Neural cell (in vitro differentiated cells): ENCODE measurements around the gene S1PR3. TPM values are rescaled to one million over a fixed set of nuclear protein-coding genes. Genes with fewer than 3 reads are reported as not detected.

ENCODE experiments used
- H2AFZ ChIP-seq: fragments of 200-600, 300-800 bp; sonication (generic), shearing (Covaris generic); 2 replicates; pipeline ENCODE4 v1.6.0; 2014; ENCODE audit warnings: low read depth, mild to moderate bottlenecking, antibody characterized with exemption, low read length, moderate library complexity
- H3F3A ChIP-seq: fragments of 200-600 bp; shearing (Covaris generic); 2 replicates; pipeline ENCODE4 v1.6.1; 2016; ENCODE audit warnings: mild to moderate bottlenecking, moderate library complexity, mixed read lengths, antibody characterized with exemption, low read length; ENCODE audit not compliant: insufficient read depth, poor library complexity, severe bottlenecking
- H3K27ac ChIP-seq: fragments of 200-600, 300-800 bp; sonication (generic), shearing (Covaris generic); 2 replicates; pipeline ENCODE4 v1.5.1; 2014; ENCODE audit warnings: mild to moderate bottlenecking, low read length, moderate library complexity
- H3K27me3 ChIP-seq: fragments of 300-800, 200-600 bp; sonication (generic), shearing (Covaris generic); 2 replicates; pipeline ENCODE4 v1.6.0; 2014; ENCODE audit warnings: mild to moderate bottlenecking, low read depth, low read length, moderate library complexity; ENCODE audit not compliant: insufficient read depth
- H3K36me3 ChIP-seq: fragments of 300-800, 200-600 bp; sonication (generic), shearing (Covaris generic); 2 replicates; pipeline ENCODE4 v1.5.1; 2014; ENCODE audit warnings: mild to moderate bottlenecking, antibody characterized with exemption, low read length, moderate library complexity; ENCODE audit not compliant: insufficient read depth
- H3K4me2 ChIP-seq: fragments of 300-800, 200-600 bp; sonication (generic), shearing (Covaris generic); 2 replicates; pipeline ENCODE4 v1.6.0; 2014; ENCODE audit warnings: mild to moderate bottlenecking, low read length
- H3K4me3 ChIP-seq: fragments of 300-800, 200-600 bp; sonication (generic), shearing (Covaris generic); 2 replicates; pipeline ENCODE4 v1.5.1; 2014; ENCODE audit warnings: mild to moderate bottlenecking, low read length, moderate library complexity
- H3K79me2 ChIP-seq: fragments of 200-600 bp; shearing (Covaris generic); replicated peaks from 2 replicates; pipeline ENCODE4 v1.6.0; 2014; ENCODE audit warnings: mild to moderate bottlenecking, low read length, moderate library complexity; ENCODE audit not compliant: insufficient read depth
- H3K9ac ChIP-seq: fragments of 300-800, 200-600 bp; sonication (generic), shearing (Covaris generic); 2 replicates; pipeline ENCODE4 v1.6.1; 2016; ENCODE audit warnings: mild to moderate bottlenecking, low read length, mixed read lengths
- H3K9me2 ChIP-seq: fragments of 200-600 bp; shearing (Covaris generic); 2 replicates; pipeline ENCODE4 v1.6.1; 2016; ENCODE audit warnings: mild to moderate bottlenecking, low read length, mixed read lengths; ENCODE audit not compliant: insufficient read depth
- H3K9me3 ChIP-seq: fragments of 200-600, 300-800 bp; sonication (generic), shearing (Covaris generic); 2 replicates; pipeline ENCODE4 v1.6.1; 2016; ENCODE audit warnings: mild to moderate bottlenecking, mixed run types, low read length, moderate library complexity, mixed read lengths
- H4K20me1 ChIP-seq: fragments of 200-600 bp; shearing (Covaris generic); 2 replicates; pipeline ENCODE4 v1.6.1; 2016; ENCODE audit warnings: mild to moderate bottlenecking, mixed run types; ENCODE audit not compliant: insufficient read depth
- EP300 ChIP-seq: fragments of 450-650 bp; conservative IDR thresholded peaks from 2 replicates; pipeline ENCODE4 v1.6.1; 2014; ENCODE audit warnings: antibody characterized with exemption, mild to moderate bottlenecking, moderate library complexity; ENCODE audit not compliant: poor library complexity, severe bottlenecking
- EZH2 ChIP-seq: fragments of 200-600, 300-800 bp; shearing (Covaris generic), sonication (generic); IDR thresholded peaks from 2 replicates; pipeline ENCODE4 v1.6.1; 2014; ENCODE audit warnings: antibody characterized with exemption, low read length, borderline replicate concordance, mild to moderate bottlenecking; ENCODE audit not compliant: insufficient read depth, poor library complexity, severe bottlenecking
- MXI1 ChIP-seq: fragments of 450-650 bp; conservative IDR thresholded peaks from 2 replicates; pipeline ENCODE4 v1.6.1; 2014; ENCODE audit warnings: antibody characterized with exemption, mild to moderate bottlenecking; ENCODE audit not compliant: poor library complexity, severe bottlenecking
- POLR2AphosphoS5 ChIP-seq: IDR thresholded peaks from 2 replicates; pipeline ENCODE4 v1.6.1; 2012
- RAD21 ChIP-seq: fragments of 450-650 bp; conservative IDR thresholded peaks from 2 replicates; pipeline ENCODE4 v1.6.1; 2014; ENCODE audit warnings: antibody characterized with exemption, mild to moderate bottlenecking, moderate library complexity
- REST ChIP-seq: IDR thresholded peaks from 2 replicates; pipeline ENCODE4 v1.6.1; 2012; ENCODE audit warnings: borderline replicate concordance
- SMC3 ChIP-seq: fragments of 450-650 bp; conservative IDR thresholded peaks from 2 replicates; pipeline ENCODE4 v1.6.1; 2014; ENCODE audit warnings: antibody characterized with exemption, mild to moderate bottlenecking, moderate library complexity; ENCODE audit not compliant: poor library complexity
- TAF1 ChIP-seq: IDR thresholded peaks from 2 replicates; pipeline ENCODE4 v1.6.1; 2012; ENCODE audit warnings: low read depth
- polyA plus RNA-seq: library from polyadenylated mRNA; depleted of rRNA; stranded (reverse); fragments of >200 nt; gene quantifications from 2 replicates; pipeline ENCODE4 v1.2.3, GENCODE V29; 2014
- TF ChIP-seq, protein P1 (sequence below): fragments of 450-650 bp; IDR thresholded peaks from 2 replicates; pipeline ENCODE4 v1.5.1; 2014; ENCODE audit warnings: antibody characterized with exemption, mild to moderate bottlenecking, moderate library complexity; ENCODE audit not compliant: poor library complexity, severe bottlenecking

Gene S1PR3
- polyA plus RNA-seq, 1 donor from 2014 or later = 0.12 TPM

DNA sequence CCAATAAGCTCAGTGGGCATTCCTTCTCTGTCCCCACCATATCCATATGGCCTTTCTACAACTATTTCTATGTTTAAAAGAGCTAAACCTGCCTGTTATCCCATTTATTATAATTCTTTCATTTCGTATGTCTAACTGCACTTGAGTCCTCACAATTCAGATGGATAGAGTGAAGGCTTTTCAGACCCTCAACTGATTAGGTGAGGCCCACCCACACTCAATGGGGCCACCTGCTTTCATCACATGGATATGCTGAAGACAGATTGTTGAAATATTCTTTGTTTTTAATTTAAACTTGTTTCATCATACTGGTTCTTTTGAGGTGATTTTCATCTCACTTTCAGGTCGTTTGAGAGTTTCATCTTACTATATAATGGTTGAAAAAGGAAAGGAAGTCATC, 5.7 kb upstream of the S1PR3 start:
- Histone ChIP-seq H4K20me1 (no peaks in the 10 kb centered on the region), H3K9me2 (no peaks in the 10 kb centered on the region), H3K36me3 (no peaks in the 10 kb centered on the region), H3K9ac (no peak overlapping the region), H3K4me2 (no peak overlapping the region), H3K27ac (no peak overlapping the region), H3K9me3 (no peaks in the 10 kb centered on the region), H3K27me3 (peaks cover 17% of the 10 kb centered on the region), H3K4me3 (no peak overlapping the region), H3F3A (no peaks in the 10 kb centered on the region), H3K79me2 (no peaks in the 10 kb centered on the region), H2AFZ (no peak overlapping the region)
- TF ChIP-seq POLR2AphosphoS5 (no peak), EZH2 (no peak), REST (no peak), SMC3 (no peak)

DNA sequence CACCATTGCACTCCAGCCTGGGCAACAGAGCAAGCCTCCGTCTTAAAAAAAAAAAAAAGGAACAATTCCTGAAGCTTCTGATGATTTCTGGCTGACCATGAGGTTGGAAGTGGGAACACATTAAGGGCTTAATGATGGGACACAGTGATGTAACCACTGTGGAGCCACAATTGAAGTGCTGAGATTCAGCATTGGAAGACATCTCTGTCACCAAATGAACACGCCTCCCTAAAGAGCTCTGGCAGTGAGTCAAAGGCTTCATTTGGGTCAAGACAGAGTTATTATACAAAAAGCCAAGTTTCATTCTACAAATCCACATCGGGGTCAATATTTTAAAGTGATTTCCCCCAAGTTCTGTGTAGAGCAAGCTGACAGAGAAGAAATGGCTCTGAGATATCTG, 4.5 kb upstream of the S1PR3 start:
- Histone ChIP-seq H3K27ac (no peak overlapping the region), H3K4me2 (no peak overlapping the region), H3K9me3 (no peaks in the 10 kb centered on the region), H3F3A (no peaks in the 10 kb centered on the region), H3K9me2 (no peaks in the 10 kb centered on the region), H2AFZ (no peak overlapping the region), H4K20me1 (no peaks in the 10 kb centered on the region), H3K79me2 (no peaks in the 10 kb centered on the region), H3K36me3 (no peaks in the 10 kb centered on the region), H3K9ac (no peak overlapping the region), H3K27me3 (peaks cover 28% of the 10 kb centered on the region), H3K4me3 (no peak overlapping the region)
- TF ChIP-seq, protein P1, sequence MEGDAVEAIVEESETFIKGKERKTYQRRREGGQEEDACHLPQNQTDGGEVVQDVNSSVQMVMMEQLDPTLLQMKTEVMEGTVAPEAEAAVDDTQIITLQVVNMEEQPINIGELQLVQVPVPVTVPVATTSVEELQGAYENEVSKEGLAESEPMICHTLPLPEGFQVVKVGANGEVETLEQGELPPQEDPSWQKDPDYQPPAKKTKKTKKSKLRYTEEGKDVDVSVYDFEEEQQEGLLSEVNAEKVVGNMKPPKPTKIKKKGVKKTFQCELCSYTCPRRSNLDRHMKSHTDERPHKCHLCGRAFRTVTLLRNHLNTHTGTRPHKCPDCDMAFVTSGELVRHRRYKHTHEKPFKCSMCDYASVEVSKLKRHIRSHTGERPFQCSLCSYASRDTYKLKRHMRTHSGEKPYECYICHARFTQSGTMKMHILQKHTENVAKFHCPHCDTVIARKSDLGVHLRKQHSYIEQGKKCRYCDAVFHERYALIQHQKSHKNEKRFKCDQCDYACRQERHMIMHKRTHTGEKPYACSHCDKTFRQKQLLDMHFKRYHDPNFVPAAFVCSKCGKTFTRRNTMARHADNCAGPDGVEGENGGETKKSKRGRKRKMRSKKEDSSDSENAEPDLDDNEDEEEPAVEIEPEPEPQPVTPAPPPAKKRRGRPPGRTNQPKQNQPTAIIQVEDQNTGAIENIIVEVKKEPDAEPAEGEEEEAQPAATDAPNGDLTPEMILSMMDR = no peak
- TF ChIP-seq SMC3 (no peak), TAF1 (no peak), EP300 (no peak), REST (no peak), MXI1 (no peak), POLR2AphosphoS5 (no peak), RAD21 (no peak), EZH2 (no peak)
